Neuronal stem cell (in vitro differentiated cells): ENCODE measurements around the gene LRRC71.
A peak's percentile ranks its signal among the peaks of the same experiment; 100 is the strongest.

Source experiments
- DNase-seq: peaks from one replicate; pipeline ENCODE4 v3.0.0-alpha.2; 2013; ENCODE audit warnings: low spot score
- H2AFZ ChIP-seq: one replicate; pipeline ENCODE4 v1.6.1; 2013; ENCODE audit warnings: mild to moderate bottlenecking, low read length, inconsistent platforms
- H2AK5ac ChIP-seq: 2 replicates; pipeline ENCODE4 v1.6.1; 2013; ENCODE audit warnings: low read depth, mild to moderate bottlenecking, inconsistent platforms, low read length, moderate library complexity, mixed read lengths
- H2BK120ac ChIP-seq: 2 replicates; pipeline ENCODE4 v1.6.1; 2013; ENCODE audit warnings: low read depth, mild to moderate bottlenecking, inconsistent platforms, low read length, moderate library complexity, mixed read lengths
- H2BK12ac ChIP-seq: one replicate; pipeline ENCODE4 v1.6.1; 2013; ENCODE audit warnings: low read length, inconsistent platforms
- H2BK15ac ChIP-seq: 2 replicates; pipeline ENCODE4 v1.6.1; 2013; ENCODE audit warnings: mild to moderate bottlenecking, low read length, inconsistent platforms, mixed read lengths
- H2BK5ac ChIP-seq: one replicate; pipeline ENCODE4 v1.6.1; 2013; ENCODE audit warnings: inconsistent platforms, mild to moderate bottlenecking, low read length, moderate library complexity
- H3K14ac ChIP-seq: one replicate; pipeline ENCODE4 v1.6.1; 2013; ENCODE audit warnings: low read length, inconsistent platforms
- H3K18ac ChIP-seq: 2 replicates; pipeline ENCODE4 v1.6.1; 2013; ENCODE audit warnings: low read length, inconsistent platforms
- H3K23ac ChIP-seq: 2 replicates; pipeline ENCODE4 v1.6.1; 2013; ENCODE audit warnings: low read depth, mild to moderate bottlenecking, mixed read lengths, low read length, inconsistent platforms; ENCODE audit not compliant: poor library complexity
- H3K27ac ChIP-seq: replicated peaks from 3 replicates; pipeline ENCODE4 v1.5.1; 2013; ENCODE audit warnings: low read length, inconsistent platforms
- H3K27me3 ChIP-seq, 3 experiments: 2 replicates each; pipeline ENCODE4 v1.6.1; 2013; ENCODE audit warnings: low read length in 3 of 3, mild to moderate bottlenecking in 2 of 3, inconsistent platforms in 1 of 3, low read depth in 1 of 3, mixed read lengths in 1 of 3, moderate library complexity in 1 of 3; ENCODE audit not compliant: control insufficient read depth in 3 of 3, insufficient read depth in 3 of 3
- H3K36me3 ChIP-seq, 2 donors: replicated peaks in 1 of 2; 2 replicates each; pipeline ENCODE4 v1.6.1; 2013; ENCODE audit warnings: low read length in 2 of 2; ENCODE audit not compliant: control insufficient read depth in 2 of 2, insufficient read depth in 2 of 2
- H3K4ac ChIP-seq: 2 replicates; pipeline ENCODE4 v1.6.1; 2013; ENCODE audit warnings: inconsistent platforms, mild to moderate bottlenecking, low read length, moderate library complexity
- H3K4me1 ChIP-seq, 2 donors: 1 replicate in 1 of 2; 2 replicates in 1 of 2; pipeline ENCODE4 v1.6.1; 2013; ENCODE audit warnings: low read length in 2 of 2, low read depth in 1 of 2; ENCODE audit not compliant: control insufficient read depth in 2 of 2, insufficient read depth in 1 of 2
- H3K4me2 ChIP-seq: one replicate; pipeline ENCODE4 v1.6.1; 2013; ENCODE audit warnings: mild to moderate bottlenecking, low read length, inconsistent platforms; ENCODE audit not compliant: insufficient read depth, poor library complexity, severe bottlenecking
- H3K4me3 ChIP-seq, 2 donors: 2 replicates each; pipeline ENCODE4 v1.5.1; 2013; ENCODE audit warnings: low read length in 2 of 2, mild to moderate bottlenecking in 2 of 2, inconsistent platforms in 1 of 2, moderate library complexity in 1 of 2
- H3K79me1 ChIP-seq: one replicate; pipeline ENCODE4 v1.6.1; 2013; ENCODE audit warnings: low read depth, mild to moderate bottlenecking, inconsistent platforms, low read length, moderate library complexity
- H3K9ac ChIP-seq: one replicate; pipeline ENCODE4 v1.6.1; 2013; ENCODE audit warnings: mild to moderate bottlenecking, low read depth, low read length, inconsistent platforms; ENCODE audit not compliant: poor library complexity
- H3K9me3 ChIP-seq, 2 donors: replicated peaks in 1 of 2; 2 replicates each; pipeline versions ENCODE3 to v1.6.1; 2013; ENCODE audit warnings: low read length in 2 of 2, mild to moderate bottlenecking in 2 of 2, inconsistent platforms in 1 of 2, low read depth in 1 of 2, mixed read lengths in 1 of 2, moderate library complexity in 1 of 2; ENCODE audit not compliant: control insufficient read depth in 2 of 2, insufficient read depth in 1 of 2
- H4K8ac ChIP-seq: one replicate; pipeline ENCODE4 v1.6.1; 2013; ENCODE audit warnings: low read depth, mild to moderate bottlenecking, inconsistent platforms, low read length, moderate library complexity
- H4K91ac ChIP-seq: one replicate; pipeline ENCODE4 v1.6.1; 2013; ENCODE audit warnings: low read length, low read depth, mild to moderate bottlenecking, inconsistent platforms; ENCODE audit not compliant: poor library complexity
- WGBS, 2 donors: extraction: QIAGEN DNeasy Blood & Tissue Kit; methylation state at CpG; one replicate each; pipeline ENCODE4 v1.1.7; 2013; ENCODE audit warnings: missing lambda C conversion rate in 2 of 2, mixed read lengths in 1 of 2; ENCODE audit not compliant: insufficient read length in 2 of 2, insufficient replicate concordance in 1 of 2; ENCODE audit errors: extremely low coverage in 2 of 2; 5-methylcytosine and 5-hydroxymethylcytosine counted together

LRRC71 gene

DNA sequence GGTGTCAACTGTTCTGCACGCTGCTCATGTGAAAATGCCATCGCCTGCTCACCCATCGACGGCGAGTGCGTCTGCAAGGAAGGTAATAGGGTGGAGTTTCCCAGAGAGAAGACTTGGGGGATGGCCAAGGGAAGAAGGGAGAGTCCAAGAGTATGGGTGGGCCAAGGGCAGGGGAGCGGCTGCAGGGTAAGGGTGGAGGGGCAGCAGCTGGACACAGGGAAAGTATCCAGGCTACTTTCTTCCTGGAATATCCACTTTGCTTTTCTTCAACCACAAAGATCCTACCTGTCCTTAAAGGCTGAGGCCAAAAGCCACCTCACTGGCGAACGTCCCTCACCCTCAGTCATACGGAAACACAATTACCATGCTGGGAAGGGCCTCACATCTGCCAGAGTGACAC, 11.5 kb upstream of the LRRC71 start:
- no peak overlapping the region for H4K91ac ChIP-seq
- H3K4me2 ChIP-seq, result no peak overlapping the region
- H3K27me3 ChIP-seq, result peaks cover 0 to 6% (median 4%) of the 10 kb centered on the region in 3 experiments
- H3K9ac ChIP-seq, result no peak overlapping the region
- no peak overlapping the region for H3K27ac ChIP-seq
- H2BK15ac ChIP-seq, result no peak overlapping the region
- no peak for DNase-seq
- H3K36me3 ChIP-seq, result no peaks in the 10 kb centered on the region
- peak overlapping the region; percentile 28 for H3K18ac ChIP-seq
- peaks cover 0 to 3% of the 10 kb centered on the region in 2 donors for H3K9me3 ChIP-seq
- H2AFZ ChIP-seq, result no peak overlapping the region
- H2BK120ac ChIP-seq, result no peak overlapping the region
- peak overlapping the region; percentile 81 for H2AK5ac ChIP-seq
- peak overlapping the region; percentile 62 for H2BK5ac ChIP-seq
- H3K23ac ChIP-seq, result no peak overlapping the region
- no peak overlapping the region for H4K8ac ChIP-seq
- H3K79me1 ChIP-seq, result peaks cover 3% of the 10 kb centered on the region
- H3K14ac ChIP-seq, result no peak overlapping the region
- H3K4me1 ChIP-seq, result peaks cover 3 to 9% of the 10 kb centered on the region in 2 donors
- no CpG with 5 or more reads among the region's 10 CpGs for WGBS, 2 donors
- H3K4ac ChIP-seq, result no peak overlapping the region
- no peak overlapping the region for H3K4me3 ChIP-seq
- H2BK12ac ChIP-seq, result no peak overlapping the region

DNA sequence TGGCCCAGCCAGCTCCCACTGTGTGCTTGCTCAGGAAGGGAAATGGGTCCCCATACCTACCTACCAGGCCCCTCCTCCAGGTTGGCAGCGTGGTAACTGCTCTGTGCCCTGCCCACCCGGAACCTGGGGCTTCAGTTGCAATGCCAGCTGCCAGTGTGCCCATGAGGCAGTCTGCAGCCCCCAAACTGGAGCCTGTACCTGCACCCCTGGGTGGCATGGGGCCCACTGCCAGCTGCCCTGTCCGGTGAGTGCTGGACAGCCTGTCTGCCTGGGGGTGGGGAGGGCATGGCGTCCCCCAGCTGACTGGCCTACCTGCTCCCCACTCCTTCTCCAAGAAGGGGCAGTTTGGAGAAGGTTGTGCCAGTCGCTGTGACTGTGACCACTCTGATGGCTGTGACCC, 10.8 kb upstream of the LRRC71 start:
- Histone ChIP-seq H2AFZ (no peak overlapping the region), H3K9ac (peak overlapping the region; percentile 18), H2BK15ac (peak overlapping the region; percentile 91), H2AK5ac (peak overlapping the region; percentile 97), H3K23ac (peak overlapping the region; percentile 86), H3K4ac (no peak overlapping the region), H2BK12ac (peak overlapping the region; percentile 89), H2BK120ac (peak overlapping the region; percentile 85), H3K9me3 (peaks cover 0 to 3% of the 10 kb centered on the region in 2 donors), H3K4me3 (peak overlapping the region in 1 of 2 donors; percentile 35), H3K14ac (peak overlapping the region; percentile 78), H3K36me3 (no peaks in the 10 kb centered on the region), H2BK5ac (peak overlapping the region; percentile 62), H4K91ac (peak overlapping the region; percentile 27), H3K18ac (peak overlapping the region; percentile 90), H3K79me1 (peaks cover 3% of the 10 kb centered on the region), H3K27me3 (peaks cover 0 to 6% (median 4%) of the 10 kb centered on the region in 3 experiments), H4K8ac (peak overlapping the region; percentile 58), H3K4me1 (peaks cover 3 to 10% of the 10 kb centered on the region in 2 donors), H3K4me2 (no peak overlapping the region), H3K27ac (no peak overlapping the region)
- WGBS, 2 donors, result no CpG with 5 or more reads among the region's 5 CpGs
- no peak for DNase-seq

DNA sequence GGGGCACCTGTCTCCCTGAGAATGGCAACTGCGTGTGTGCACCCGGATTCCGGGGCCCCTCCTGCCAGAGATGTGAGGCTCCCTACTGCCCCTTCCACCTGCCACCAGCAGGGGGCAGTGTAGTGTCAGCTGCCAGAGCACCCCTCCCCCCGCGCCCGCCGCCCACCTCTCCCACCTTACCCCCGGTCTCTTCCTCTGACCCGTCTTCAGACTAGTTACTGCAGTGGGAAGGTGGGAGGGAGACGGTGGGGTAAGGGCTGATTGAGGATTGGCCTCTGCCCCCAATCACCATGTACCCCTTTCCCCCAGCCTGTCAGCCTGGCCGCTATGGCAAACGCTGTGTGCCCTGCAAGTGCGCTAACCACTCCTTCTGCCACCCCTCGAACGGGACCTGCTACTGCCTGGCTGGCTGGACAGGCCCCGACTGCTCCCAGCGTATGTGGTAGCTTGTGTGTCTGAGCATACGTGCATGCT, 10.1 kb upstream of the LRRC71 start:
- peak overlapping the region; percentile 83 for H3K9ac ChIP-seq
- WGBS, 2 donors, result no CpG with 5 or more reads among the region's 18 CpGs
- no peak overlapping the region for H2AFZ ChIP-seq
- H3K27ac ChIP-seq, result no peak overlapping the region
- H3K4me1 ChIP-seq, result peaks cover 3 to 10% of the 10 kb centered on the region in 2 donors
- peak overlapping the region; percentile 44 for H3K4me2 ChIP-seq
- H3K27me3 ChIP-seq, result peaks cover 0 to 7% (median 4%) of the 10 kb centered on the region in 3 experiments
- peak overlapping the region; percentile 57 for H4K8ac ChIP-seq
- peak overlapping the region; percentile 86 for H3K23ac ChIP-seq
- DNase-seq, result no peak
- H2AK5ac ChIP-seq, result peak overlapping the region; percentile 97
- no peak overlapping the region for H2BK120ac ChIP-seq
- no peak overlapping the region for H3K4ac ChIP-seq
- peak overlapping the region; percentile 90 for H3K18ac ChIP-seq
- no peaks in the 10 kb centered on the region for H3K36me3 ChIP-seq
- peaks cover 0 to 3% of the 10 kb centered on the region in 2 donors for H3K9me3 ChIP-seq
- H3K79me1 ChIP-seq, result peaks cover 3% of the 10 kb centered on the region
- H3K14ac ChIP-seq, result peak overlapping the region; percentile 10
- no peak overlapping the region for H3K4me3 ChIP-seq
- H4K91ac ChIP-seq, result peak overlapping the region; percentile 27
- peak overlapping the region; percentile 88 for H2BK5ac ChIP-seq
- peak overlapping the region; percentile 99 for H2BK12ac ChIP-seq
- H2BK15ac ChIP-seq, result peak overlapping the region; percentile 65

DNA sequence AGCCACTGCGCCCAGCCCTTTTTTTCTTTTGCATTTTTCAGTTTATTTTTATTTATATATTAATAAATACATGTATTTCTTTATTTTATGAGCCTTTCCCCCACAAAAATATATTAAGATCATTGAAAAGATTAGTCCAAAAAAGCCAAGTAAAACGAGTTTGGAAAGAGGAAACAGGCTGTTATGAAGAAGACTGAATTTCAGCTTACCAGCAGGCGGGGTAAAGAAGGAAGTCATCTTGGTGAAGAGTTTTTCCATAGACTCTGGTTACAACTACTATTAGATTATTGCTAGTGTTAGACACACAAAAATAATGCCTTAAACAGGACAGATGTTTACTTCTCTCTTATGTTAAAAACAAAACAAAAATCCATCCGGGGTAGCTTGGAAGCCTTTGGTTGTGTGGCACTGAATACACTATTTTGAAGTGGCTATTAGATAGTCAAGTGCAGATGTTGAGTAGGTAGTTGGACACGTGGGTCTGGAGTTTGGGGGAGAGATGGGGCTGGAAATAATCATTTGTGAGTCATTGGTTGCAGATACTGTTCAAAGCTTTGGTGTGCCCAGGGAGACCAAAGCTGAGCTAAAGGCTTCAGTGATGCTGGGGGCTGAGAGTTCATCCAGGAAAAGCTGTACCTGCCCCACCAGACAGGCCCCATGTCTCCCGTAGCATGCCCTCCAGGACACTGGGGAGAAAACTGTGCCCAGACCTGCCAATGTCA, 8.7 kb upstream of the LRRC71 start:
- no peak overlapping the region for H4K91ac ChIP-seq
- no peak overlapping the region for H2AFZ ChIP-seq
- no peaks in the 10 kb centered on the region for H3K9me3 ChIP-seq
- WGBS, 2 donors, result no CpG with 5 or more reads among the region's 6 CpGs
- no peak overlapping the region for H3K4ac ChIP-seq
- no peak overlapping the region for H2AK5ac ChIP-seq
- H3K79me1 ChIP-seq, result peaks cover 3% of the 10 kb centered on the region
- H3K4me1 ChIP-seq, result peaks cover 3 to 10% of the 10 kb centered on the region in 2 donors
- no peak overlapping the region for H2BK5ac ChIP-seq
- no peak for DNase-seq
- no peak overlapping the region for H4K8ac ChIP-seq
- no peak overlapping the region for H3K4me3 ChIP-seq
- H2BK15ac ChIP-seq, result peak overlapping the region; percentile 74
- H3K23ac ChIP-seq, result no peak overlapping the region
- no peaks in the 10 kb centered on the region for H3K36me3 ChIP-seq
- H3K9ac ChIP-seq, result no peak overlapping the region
- no peak overlapping the region for H3K14ac ChIP-seq
- H3K18ac ChIP-seq, result no peak overlapping the region
- no peak overlapping the region for H3K27ac ChIP-seq
- H2BK120ac ChIP-seq, result no peak overlapping the region
- H2BK12ac ChIP-seq, result no peak overlapping the region
- H3K4me2 ChIP-seq, result no peak overlapping the region
- peaks cover 0 to 4% (median 2%) of the 10 kb centered on the region in 3 experiments for H3K27me3 ChIP-seq
